ENCODE measurements around the gene BANF2. TPM values are rescaled to one million over a fixed set of nuclear protein-coding genes. Genes with fewer than 3 reads are reported as not detected.

Gene BANF2
- total and polyA plus RNA-seq, 2 of the 4 experiments (the other 2 are of a cell fraction): not detected

DNA sequence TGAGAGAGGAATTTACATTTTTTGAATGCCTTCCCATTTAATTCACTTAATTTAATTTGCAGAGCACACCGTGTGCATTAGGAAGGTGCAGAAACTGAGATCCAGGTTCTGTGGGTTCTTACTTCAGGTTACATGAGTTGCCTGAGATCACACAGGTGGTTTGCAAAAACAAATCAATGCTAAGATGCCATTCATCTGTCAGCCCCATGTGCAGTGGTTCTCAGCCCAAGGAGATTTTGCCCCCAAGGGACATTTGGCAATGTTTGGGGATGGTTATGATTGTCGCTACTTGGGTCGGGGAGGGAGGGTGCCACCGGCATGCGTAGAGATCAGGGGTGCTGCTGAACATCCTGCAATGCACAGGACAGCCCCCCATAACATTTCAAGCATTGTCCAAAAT is 34.6 kb downstream of the BANF2 start:
- H3K4me2 ChIP-seq (ENCODE audit: low read depth, low read length): no peak overlapping the region
- H4K5ac ChIP-seq (ENCODE audit: low read depth, low read length): no peak overlapping the region
- H2AK9ac ChIP-seq (replicated peaks; ENCODE audit: low read depth, low read length, poor library complexity): no peak overlapping the region
- no peak overlapping the region for H3K9ac ChIP-seq (ENCODE audit: low read depth, low read length)
- no peak overlapping the region for H4K91ac ChIP-seq (ENCODE audit: insufficient read depth, low read depth, low read length)
- no peak overlapping the region for H3K18ac ChIP-seq (ENCODE audit: low read depth, low read length)
- no peak overlapping the region for H2BK120ac ChIP-seq (ENCODE audit: low read depth, low read length)
- no peak overlapping the region for H2AFZ ChIP-seq (replicated peaks; ENCODE audit: low read length, poor library complexity)
- BruUV-seq (replicated peaks): no TSS peak
- H3K79me1 ChIP-seq (ENCODE audit: low read depth in 1 of 2, low read length in 2 of 2): no peaks in the 10 kb centered on the region
- no peak overlapping the region for H3K23ac ChIP-seq (ENCODE audit: low read depth, low read length)
- H2BK15ac ChIP-seq (ENCODE audit: low read depth, low read length): no peak overlapping the region
- no CpG with 5 or more reads among the region's 5 CpGs for WGBS, 2 experiments (ENCODE audit: extremely low coverage in 2 of 2, insufficient read length in 1 of 2)
- DNase-seq (no peak), ATAC-seq (ENCODE audit: low read depth) (no peak)
- ChIA-PET CTCF (no interaction called here), POLR2A (ENCODE audit: unreplicated experiment) (interaction anchor here (0.6 kb wide), 1 partner anchor 108 kb away, joined by 3 read pairs; no protein-coding TSS in a partner anchor)
- H3K9me3 ChIP-seq (ENCODE audit: control insufficient read depth, insufficient read depth, low read length): peaks cover 8% of the 10 kb centered on the region
- no peak overlapping the region for H3K4me3 ChIP-seq (ENCODE audit: insufficient read depth, low read depth, low read length)
- H3K27me3 ChIP-seq (ENCODE audit: control insufficient read depth, insufficient read depth, low read length): no peaks in the 10 kb centered on the region
- no peak for TF ChIP-seq CTCF (conservative IDR thresholded peaks at IDR 0.05; ENCODE audit: low read depth, low read length)
- no peak for TF ChIP-seq CHD1 (IDR thresholded peaks at IDR 0.05; ENCODE audit: low read depth, low read length)
- no peak for TF ChIP-seq MXI1 (IDR thresholded peaks at IDR 0.05; ENCODE audit: borderline replicate concordance, low read depth, low read length)
- no peak for TF ChIP-seq RFX5 (IDR thresholded peaks at IDR 0.05; ENCODE audit: low read depth, low read length)
- no peak for TF ChIP-seq NFE2L2 (IDR thresholded peaks at IDR 0.05; ENCODE audit: low read depth, low read length)
- TF ChIP-seq USF2 (IDR thresholded peaks at IDR 0.05; ENCODE audit: low read depth, low read length): no peak
- no peak for TF ChIP-seq BHLHE40 (IDR thresholded peaks at IDR 0.05; ENCODE audit: low read depth, low read length)
- TF ChIP-seq MAZ (IDR thresholded peaks at IDR 0.05; ENCODE audit: borderline replicate concordance, low read depth, low read length): no peak
- TF ChIP-seq, protein P1, sequence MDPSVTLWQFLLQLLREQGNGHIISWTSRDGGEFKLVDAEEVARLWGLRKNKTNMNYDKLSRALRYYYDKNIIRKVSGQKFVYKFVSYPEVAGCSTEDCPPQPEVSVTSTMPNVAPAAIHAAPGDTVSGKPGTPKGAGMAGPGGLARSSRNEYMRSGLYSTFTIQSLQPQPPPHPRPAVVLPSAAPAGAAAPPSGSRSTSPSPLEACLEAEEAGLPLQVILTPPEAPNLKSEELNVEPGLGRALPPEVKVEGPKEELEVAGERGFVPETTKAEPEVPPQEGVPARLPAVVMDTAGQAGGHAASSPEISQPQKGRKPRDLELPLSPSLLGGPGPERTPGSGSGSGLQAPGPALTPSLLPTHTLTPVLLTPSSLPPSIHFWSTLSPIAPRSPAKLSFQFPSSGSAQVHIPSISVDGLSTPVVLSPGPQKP (IDR thresholded peaks at IDR 0.05; ENCODE audit: borderline replicate concordance, low read depth, low read length): no peak
- no peak for TF ChIP-seq MAFK (IDR thresholded peaks at IDR 0.05; ENCODE audit: low read depth, low read length)
- TF ChIP-seq CEBPB (IDR thresholded peaks at IDR 0.05; ENCODE audit: low read depth, low read length): no peak
- no peak overlapping the region for H2BK5ac ChIP-seq (ENCODE audit: low read depth, low read length, poor library complexity, severe bottlenecking)
- in situ Hi-C loops (cut with MboI; ENCODE audit: low sequenced_read_pairs): no loop called here
- no peak overlapping the region for H3K27ac ChIP-seq (ENCODE audit: insufficient read depth, low read length)
- H4K20me1 ChIP-seq (ENCODE audit: insufficient read depth, low read length): no peaks in the 10 kb centered on the region
- no peak overlapping the region for H3K4ac ChIP-seq (ENCODE audit: low read depth, low read length)
- H3K9me1 ChIP-seq (ENCODE audit: insufficient read depth, low read length): peaks cover 3% of the 10 kb centered on the region; the same call in 1 of the 2 replicates
- no peak overlapping the region for H3K56ac ChIP-seq (ENCODE audit: extremely low read depth, insufficient read depth, low read length)
- H2AK5ac ChIP-seq (ENCODE audit: low read depth, low read length): no peak overlapping the region
- dilution Hi-C loops (cut with HindIII; ENCODE audit: low sequenced_read_pairs, unreplicated experiment): no loop called here
- peaks cover 12% of the 10 kb centered on the region for H3K4me1 ChIP-seq (ENCODE audit: control insufficient read depth, insufficient read depth, low read length)
- intact Hi-C loops (cut with micrococcal nuclease): no loop called here
- no peaks in the 10 kb centered on the region for H3K36me3 ChIP-seq (ENCODE audit: control insufficient read depth, insufficient read depth, low read length)
- no peak overlapping the region for H4K8ac ChIP-seq (ENCODE audit: low read depth in 2 of 2, low read length in 2 of 2)
- no peak overlapping the region for H3K14ac ChIP-seq (replicated peaks; ENCODE audit: low read depth, low read length)
- no peak overlapping the region for H2BK20ac ChIP-seq (ENCODE audit: low read depth, low read length)

All from IMR-90 (cell line).